Caco-2 (cell line): ENCODE measurements around the gene ERF. TPM values are rescaled to one million over a fixed set of nuclear protein-coding genes. Genes with fewer than 3 reads are reported as not detected.

ENCODE experiments used
- BruUV-seq: library from RNA; stranded (reverse); fragments of 400-500 nt; replicated peaks from 2 replicates; lab custom pipeline; 2021; lab: Mats Ljungman, UMichigan
- CTCF ChIA-PET: fragments of 300-600 bp; sonication (Branson Sonifier 250); formaldehyde crosslinking; loops from one replicate; lab custom pipeline; 2022; ENCODE audit warnings: antibody characterized with exemption; lab: Charles Lee
- POLR2A ChIA-PET: fragments of 300-600 bp; sonication (Branson Sonifier 250); formaldehyde crosslinking; loops from one replicate; lab custom pipeline; 2022; ENCODE audit warnings: antibody characterized with exemption; lab: Charles Lee
- DNase-seq, 2 experiments: peaks; one replicate each; pipeline versions ENCODE4 v3.0.0 to v3.0.0-alpha.2; 2020 to 2022
- H3K27me3 ChIP-seq: replicated peaks from 2 replicates; pipeline ENCODE4 v1.6.0; 2011; ENCODE audit warnings: low read length; ENCODE audit not compliant: control insufficient read depth, insufficient read depth
- H3K36me3 ChIP-seq: 2 replicates; pipeline ENCODE4 v1.5.1; 2011; ENCODE audit warnings: low read length; ENCODE audit not compliant: control insufficient read depth, insufficient read depth
- H3K4me1 ChIP-seq: fragments of 250-450 bp; sonication (Bioruptor Pico); 2 replicates; pipeline ENCODE4 v1.5.1; 2020; ENCODE audit warnings: mild to moderate bottlenecking
- H3K4me3 ChIP-seq: 2 replicates; pipeline ENCODE4 v1.5.1; 2011; ENCODE audit warnings: low read depth, mild to moderate bottlenecking, control low read depth, low read length
- H3K9me3 ChIP-seq: fragments of 250-450 bp; sonication (Bioruptor Pico); 2 replicates; pipeline ENCODE4 v1.5.1; 2020; ENCODE audit warnings: mild to moderate bottlenecking, moderate library complexity
- H3K27ac Mint-ChIP-seq: one replicate; pipeline ENCODE4 v1.8.0; 2022; ENCODE audit warnings: mixed read lengths; ENCODE audit not compliant: unreplicated experiment
- H3K27me3 Mint-ChIP-seq: one replicate; pipeline ENCODE4 v1.8.0; 2022; ENCODE audit warnings: mixed read lengths; ENCODE audit not compliant: insufficient read depth, unreplicated experiment
- H3K36me3 Mint-ChIP-seq: one replicate; pipeline ENCODE4 v1.8.0; 2022; ENCODE audit warnings: mild to moderate bottlenecking, mixed read lengths; ENCODE audit not compliant: insufficient read depth, unreplicated experiment
- H3K4me1 Mint-ChIP-seq: one replicate; pipeline ENCODE4 v1.8.0; 2022; ENCODE audit warnings: low read depth, mixed read lengths; ENCODE audit not compliant: unreplicated experiment
- H3K4me3 Mint-ChIP-seq: one replicate; pipeline ENCODE4 v1.8.0; 2022; ENCODE audit warnings: mild to moderate bottlenecking, moderate library complexity, mixed read lengths; ENCODE audit not compliant: unreplicated experiment
- H3K9me3 Mint-ChIP-seq: one replicate; pipeline ENCODE4 v1.8.0; 2022; ENCODE audit warnings: mixed read lengths; ENCODE audit not compliant: unreplicated experiment
- intact Hi-C: fragments of 100-400 bp; cut with micrococcal nuclease; formaldehyde crosslinking; loops from one replicate; pipeline ENCODE4 v1.10.0; 2022; ENCODE audit not compliant: unreplicated experiment
- total RNA-seq: library from RNA; stranded (reverse); gene quantifications from 2 replicates; pipeline ENCODE4 v1.2.3, GENCODE V29; 2022
- TF ChIP-seq, protein P1 (sequence below), 2 experiments: fragments of 200-600 bp in 1 of 2; IDR thresholded peaks; 1 replicate in 1 of 2; 2 replicates in 1 of 2; pipeline versions ENCODE4 v1.5.1 to v1.8.0; 2011 to 2022; ENCODE audit warnings: antibody characterized with exemption in 1 of 2, control low read depth in 1 of 2, inconsistent platforms in 1 of 2, low read depth in 1 of 2, low read length in 1 of 2, mild to moderate bottlenecking in 1 of 2, moderate library complexity in 1 of 2; ENCODE audit not compliant: insufficient read depth in 1 of 2, severe bottlenecking in 1 of 2, unreplicated experiment in 1 of 2

Gene ERF
- total RNA-seq, 1 experiment from 2014 or later: 149 TPM

DNA sequence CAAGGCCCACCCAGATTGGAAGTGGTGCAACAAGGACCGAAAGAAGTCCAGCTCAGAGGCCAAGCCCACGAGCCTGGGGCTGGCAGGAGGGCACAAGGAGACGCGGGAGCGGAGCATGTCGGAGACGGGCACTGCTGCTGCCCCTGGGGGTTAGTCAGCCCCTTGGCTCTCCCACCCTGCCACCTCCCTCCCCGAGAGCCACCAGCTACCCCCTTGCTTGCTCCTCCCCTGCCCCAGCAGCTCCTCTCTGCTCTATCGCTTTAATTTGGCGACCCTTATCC lies 32.8 kb upstream of the ERF start:
- Histone ChIP-seq H3K36me3 (peaks cover 3% of the 10 kb centered on the region; the same call in 1 of the 2 replicates), H3K27me3 (no peaks in the 10 kb centered on the region), H3K4me1 (peaks cover 23% of the 10 kb centered on the region), H3K9me3 (no peaks in the 10 kb centered on the region), H3K4me3 (no peak overlapping the region)
- ChIA-PET POLR2A (no interaction called here), CTCF (no interaction called here)
- H3K36me3 Mint-ChIP-seq: peaks cover 29% of the 10 kb centered on the region
- no peak overlapping the region for H3K27ac Mint-ChIP-seq
- TF ChIP-seq, protein P1, sequence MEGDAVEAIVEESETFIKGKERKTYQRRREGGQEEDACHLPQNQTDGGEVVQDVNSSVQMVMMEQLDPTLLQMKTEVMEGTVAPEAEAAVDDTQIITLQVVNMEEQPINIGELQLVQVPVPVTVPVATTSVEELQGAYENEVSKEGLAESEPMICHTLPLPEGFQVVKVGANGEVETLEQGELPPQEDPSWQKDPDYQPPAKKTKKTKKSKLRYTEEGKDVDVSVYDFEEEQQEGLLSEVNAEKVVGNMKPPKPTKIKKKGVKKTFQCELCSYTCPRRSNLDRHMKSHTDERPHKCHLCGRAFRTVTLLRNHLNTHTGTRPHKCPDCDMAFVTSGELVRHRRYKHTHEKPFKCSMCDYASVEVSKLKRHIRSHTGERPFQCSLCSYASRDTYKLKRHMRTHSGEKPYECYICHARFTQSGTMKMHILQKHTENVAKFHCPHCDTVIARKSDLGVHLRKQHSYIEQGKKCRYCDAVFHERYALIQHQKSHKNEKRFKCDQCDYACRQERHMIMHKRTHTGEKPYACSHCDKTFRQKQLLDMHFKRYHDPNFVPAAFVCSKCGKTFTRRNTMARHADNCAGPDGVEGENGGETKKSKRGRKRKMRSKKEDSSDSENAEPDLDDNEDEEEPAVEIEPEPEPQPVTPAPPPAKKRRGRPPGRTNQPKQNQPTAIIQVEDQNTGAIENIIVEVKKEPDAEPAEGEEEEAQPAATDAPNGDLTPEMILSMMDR (IDR thresholded peaks at IDR 0.05; ENCODE audit: insufficient read depth in 1 of 2, low read depth in 1 of 2, low read length in 1 of 2, severe bottlenecking in 1 of 2, unreplicated experiment in 1 of 2): no peak
- H3K4me1 Mint-ChIP-seq: peaks cover 16% of the 10 kb centered on the region
- H3K27me3 Mint-ChIP-seq: no peaks in the 10 kb centered on the region
- BruUV-seq: no TSS peak
- intact Hi-C loops: no loop called here
- no peaks in the 10 kb centered on the region for H3K9me3 Mint-ChIP-seq
- no peak for DNase-seq
- no peak overlapping the region for H3K4me3 Mint-ChIP-seq

DNA sequence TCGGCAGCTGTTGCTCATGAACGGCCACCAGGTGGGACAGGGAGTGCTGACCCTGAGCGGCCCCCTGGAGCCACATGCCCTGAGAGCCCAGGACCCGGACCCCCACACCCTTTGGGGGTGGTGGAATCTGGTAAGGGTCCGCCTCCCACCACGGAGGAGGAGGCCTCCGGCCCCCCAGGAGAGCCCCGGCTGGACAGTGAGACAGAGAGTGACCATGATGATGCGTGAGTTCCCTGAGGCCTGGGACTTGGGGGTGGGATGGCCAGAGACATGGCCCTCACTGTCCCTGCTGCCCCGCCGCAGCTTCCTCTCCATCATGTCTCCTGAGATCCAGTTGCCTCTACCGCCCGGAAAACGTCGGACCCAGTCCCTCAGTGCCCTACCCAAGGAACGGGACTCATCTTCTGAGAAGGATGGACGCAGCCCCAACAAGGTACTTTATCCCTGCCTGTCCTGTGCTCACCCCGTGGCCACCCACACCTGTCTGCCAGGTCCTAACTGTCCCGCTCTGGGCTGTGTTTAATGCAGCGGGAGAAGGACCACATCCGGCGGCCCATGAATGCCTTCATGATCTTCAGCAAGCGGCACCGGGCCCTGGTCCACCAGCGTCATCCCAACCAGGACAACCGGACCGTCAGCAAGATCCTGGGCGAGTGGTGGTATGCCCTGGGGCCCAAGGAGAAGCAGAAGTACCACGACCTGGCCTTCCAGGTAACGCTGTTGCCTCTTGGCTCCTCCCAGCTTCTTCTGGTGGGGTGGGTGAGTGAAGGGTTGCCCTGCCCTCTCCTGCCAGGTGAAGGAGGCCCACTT lies 32.3 kb upstream of the ERF start:
- DNase-seq: peak in 1 of 2 experiments; percentile 38
- no peak overlapping the region for H3K27ac Mint-ChIP-seq
- Histone ChIP-seq H3K36me3 (peaks cover 1% of the 10 kb centered on the region; the same call in 1 of the 2 replicates), H3K27me3 (no peaks in the 10 kb centered on the region), H3K9me3 (no peaks in the 10 kb centered on the region), H3K4me3 (no peak overlapping the region), H3K4me1 (peaks cover 27% of the 10 kb centered on the region)
- no peak overlapping the region for H3K4me3 Mint-ChIP-seq
- H3K27me3 Mint-ChIP-seq: no peaks in the 10 kb centered on the region
- H3K36me3 Mint-ChIP-seq: peaks cover 31% of the 10 kb centered on the region
- ChIA-PET CTCF (no interaction called here), POLR2A (no interaction called here)
- no peaks in the 10 kb centered on the region for H3K9me3 Mint-ChIP-seq
- intact Hi-C loops: no loop called here
- TF ChIP-seq, protein P1 (IDR thresholded peaks at IDR 0.05; ENCODE audit: insufficient read depth in 1 of 2, low read depth in 1 of 2, low read length in 1 of 2, severe bottlenecking in 1 of 2, unreplicated experiment in 1 of 2): no peak
- no TSS peak for BruUV-seq
- H3K4me1 Mint-ChIP-seq: peaks cover 18% of the 10 kb centered on the region

- POLR2A ChIA-PET: no interaction called here
These were observed 31.6 kb upstream of the ERF start for GRCh38 chr19:42286349-42287016.

More at GRCh38 chr19:42286349-42287016, 31.6 kb upstream of the ERF start:
- Histone ChIP-seq H3K4me1 (peaks cover 34% of the 10 kb centered on the region), H3K27me3 (no peaks in the 10 kb centered on the region), H3K36me3 (peaks cover 1% of the 10 kb centered on the region; the same call in 1 of the 2 replicates), H3K9me3 (no peaks in the 10 kb centered on the region), H3K4me3 (no peak overlapping the region)
- CTCF ChIA-PET: no interaction called here
- Mint-ChIP-seq H3K36me3 (peaks cover 32% of the 10 kb centered on the region), H3K4me1 (peaks cover 19% of the 10 kb centered on the region), H3K9me3 (no peaks in the 10 kb centered on the region), H3K4me3 (peak overlapping the region; percentile 96), H3K27ac (no peak overlapping the region), H3K27me3 (no peaks in the 10 kb centered on the region)
- TF ChIP-seq, protein P1 (IDR thresholded peaks at IDR 0.05; ENCODE audit: insufficient read depth in 1 of 2, low read depth in 1 of 2, low read length in 1 of 2, severe bottlenecking in 1 of 2, unreplicated experiment in 1 of 2): no peak
- no peak for DNase-seq
- BruUV-seq: no TSS peak
- intact Hi-C loops: no loop called here
